Globus pallidus (tissue), 1 donor: ENCODE measurements around the gene LAMA2.
"Not testable (repeated sequence)": the region's sequence is repeated elsewhere in the genome, so short reads cannot be mapped to it uniquely, and the experiment has no call there.

ENCODE experiments used
- DNase-seq: peaks from one replicate; pipeline ENCODE4 v3.0.0-alpha.2; 2015; ENCODE audit warnings: low spot score

Gene LAMA2

GRCh38 chr6:129006724-129007514, 124.0 kb downstream of the LAMA2 start:
- DNase-seq: no peak

GRCh38 chr6:129007701-129008373, 124.9 kb downstream of the LAMA2 start:
- DNase-seq: no peak

DNA sequence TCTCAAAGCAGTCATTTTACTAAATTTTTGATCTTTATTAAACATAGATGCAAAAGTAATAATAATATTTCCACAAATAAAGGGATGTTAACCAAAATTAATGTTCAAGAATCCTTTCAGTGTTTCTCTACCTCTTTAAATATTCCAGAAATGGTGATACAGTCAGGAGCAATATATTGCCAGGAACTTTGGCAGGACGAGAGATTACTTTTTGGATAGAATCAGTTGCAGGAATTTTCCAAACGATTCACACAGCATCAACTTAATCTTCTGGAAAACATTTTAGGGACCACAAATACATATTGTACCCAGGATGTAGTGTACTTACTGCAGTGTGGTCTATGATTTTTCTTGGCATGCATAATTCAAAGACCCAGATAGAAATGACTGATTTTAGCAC, 125.7 kb downstream of the LAMA2 start:
- DNase-seq: no peak

DNA sequence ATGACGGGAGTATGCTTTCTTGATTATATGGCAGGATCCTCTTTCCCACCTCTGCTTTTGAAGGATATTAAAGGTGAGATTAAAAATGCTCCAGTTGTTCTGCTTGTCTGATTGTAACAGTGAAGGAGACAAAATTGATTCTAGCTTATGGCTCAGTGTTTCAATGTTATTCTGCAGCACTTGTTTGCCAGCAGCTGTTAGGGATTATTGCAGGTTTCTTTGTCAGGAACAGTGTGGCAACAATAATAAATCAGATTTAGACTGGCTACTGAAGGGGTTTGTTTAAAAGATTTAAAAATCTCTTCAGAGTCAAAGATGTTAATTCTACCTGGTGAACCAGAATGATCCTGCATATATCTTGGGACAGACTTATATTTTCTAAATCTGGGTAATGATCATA, 126.9 kb downstream of the LAMA2 start:
- no peak for DNase-seq

DNA sequence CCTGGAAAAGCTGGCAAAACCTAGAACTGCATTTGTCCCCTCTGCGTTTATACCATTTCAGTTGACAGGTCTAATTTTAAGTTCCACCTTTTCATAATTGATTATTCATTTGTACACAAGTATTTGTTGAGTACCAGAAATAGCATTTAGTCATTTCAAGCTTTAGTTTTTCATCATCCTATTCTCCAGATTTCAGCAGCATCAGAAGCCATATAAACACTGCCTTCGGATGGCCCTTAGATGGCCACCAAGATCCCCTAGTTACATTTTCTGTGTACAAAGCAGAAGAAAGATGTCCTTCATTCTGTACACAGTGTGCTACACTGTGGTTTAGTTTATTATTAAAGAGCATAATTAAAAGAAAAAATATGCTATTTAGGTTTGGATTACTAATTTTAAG, 131.4 kb downstream of the LAMA2 start:
- no peak for DNase-seq

DNA sequence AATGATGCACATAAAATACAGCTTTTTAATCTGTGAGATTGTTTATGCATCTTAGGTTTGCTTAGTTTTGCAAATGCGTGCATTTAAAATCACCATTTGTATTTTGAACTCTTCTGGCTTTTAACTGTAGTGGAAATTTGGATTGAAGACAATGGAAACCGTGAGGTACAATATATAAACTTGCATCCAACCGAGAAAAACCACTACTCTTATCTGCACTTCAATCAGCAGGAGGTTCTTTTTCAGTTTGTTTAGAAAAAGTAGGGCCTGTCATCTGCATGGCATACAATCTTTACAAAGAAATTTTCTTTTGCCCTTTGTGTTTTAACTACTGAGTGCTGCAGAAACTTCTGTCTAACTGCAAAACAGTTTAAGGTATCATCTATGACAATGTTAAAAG, 132.8 kb downstream of the LAMA2 start:
- DNase-seq: no peak

- no peak for DNase-seq
Observed at GRCh38 chr6:129016844-129017243, 133.9 kb downstream of the LAMA2 start.

DNA sequence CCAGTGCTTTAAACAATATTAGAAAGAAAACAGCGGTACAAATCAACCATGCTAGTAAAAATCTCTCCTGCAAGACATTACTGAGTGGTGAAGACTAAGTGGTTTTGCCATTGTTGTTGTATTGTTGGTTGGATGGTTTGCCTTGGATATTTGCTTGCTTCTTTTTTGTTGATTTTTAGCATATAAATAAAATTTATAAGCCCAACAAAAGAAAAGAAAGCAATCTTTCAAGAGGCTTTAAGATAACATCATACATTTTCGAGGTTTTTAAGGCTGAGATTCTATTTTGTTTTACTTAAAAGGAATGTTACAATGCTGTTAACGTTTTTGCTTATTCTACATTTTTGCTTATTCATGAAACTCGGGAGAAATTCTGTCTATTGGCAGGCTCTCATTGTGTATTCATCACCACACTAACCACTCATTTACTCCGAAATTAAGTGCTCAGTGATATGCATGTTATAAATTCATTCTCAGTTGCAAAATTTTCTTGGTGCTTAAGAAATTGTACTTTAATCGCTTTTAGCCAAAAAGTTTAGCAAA, 139.1 kb downstream of the LAMA2 start:
- DNase-seq: no peak

- no peak for DNase-seq
Observed at GRCh38 chr6:129026601-129027000, 143.7 kb downstream of the LAMA2 start.

- DNase-seq: no peak
Observed at GRCh38 chr6:129029778-129030177, 146.8 kb downstream of the LAMA2 start.

- no peak for DNase-seq
Observed at GRCh38 chr6:129030215-129030614, 147.3 kb downstream of the LAMA2 start.

GRCh38 chr6:129031051-129031599, 148.2 kb downstream of the LAMA2 start:
- no peak for DNase-seq

GRCh38 chr6:129032602-129033001, 149.7 kb downstream of the LAMA2 start:
- no peak for DNase-seq

DNA sequence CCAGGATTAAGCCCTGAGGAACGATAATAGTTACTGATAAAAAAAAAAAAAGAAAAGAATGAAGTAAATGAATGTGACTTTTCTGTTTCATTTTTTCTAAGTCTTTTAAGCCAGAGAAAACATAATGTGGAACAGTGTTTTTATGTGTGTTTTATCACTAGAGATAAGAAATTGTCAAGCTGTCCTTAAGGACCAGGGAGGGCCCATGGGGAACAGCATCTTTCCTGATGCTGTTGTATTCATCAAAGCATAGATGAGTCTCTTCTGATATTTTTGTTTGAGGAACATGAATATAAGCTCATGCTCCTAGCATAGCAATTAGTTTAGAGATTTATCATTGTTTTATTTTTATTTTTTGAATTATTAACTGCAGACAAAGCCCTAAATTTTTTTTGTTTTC, 150.2 kb downstream of the LAMA2 start:
- no peak for DNase-seq

- DNase-seq: no peak
Observed at GRCh38 chr6:129033581-129033980, 150.6 kb downstream of the LAMA2 start.

- DNase-seq: no peak
Observed at GRCh38 chr6:129041563-129041962, 158.6 kb downstream of the LAMA2 start.

DNA sequence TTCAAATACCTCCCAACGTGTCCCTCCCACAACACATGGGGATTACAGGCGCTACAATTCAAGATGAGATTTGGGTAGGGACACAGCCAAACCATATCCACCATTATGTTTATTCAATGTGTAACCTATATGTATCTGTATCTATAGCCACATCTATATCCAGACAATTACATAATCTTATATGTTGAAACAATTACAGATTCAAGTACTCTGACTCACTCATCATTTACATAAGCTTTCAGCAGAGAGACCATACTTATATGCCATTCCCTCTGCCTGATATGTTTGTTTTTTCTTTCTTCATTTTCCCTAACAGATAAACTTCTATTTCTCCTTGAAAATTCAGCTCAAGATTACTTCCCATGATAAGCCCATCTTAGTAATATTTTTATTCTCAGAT, 163.6 kb downstream of the LAMA2 start:
- DNase-seq: no peak

DNA sequence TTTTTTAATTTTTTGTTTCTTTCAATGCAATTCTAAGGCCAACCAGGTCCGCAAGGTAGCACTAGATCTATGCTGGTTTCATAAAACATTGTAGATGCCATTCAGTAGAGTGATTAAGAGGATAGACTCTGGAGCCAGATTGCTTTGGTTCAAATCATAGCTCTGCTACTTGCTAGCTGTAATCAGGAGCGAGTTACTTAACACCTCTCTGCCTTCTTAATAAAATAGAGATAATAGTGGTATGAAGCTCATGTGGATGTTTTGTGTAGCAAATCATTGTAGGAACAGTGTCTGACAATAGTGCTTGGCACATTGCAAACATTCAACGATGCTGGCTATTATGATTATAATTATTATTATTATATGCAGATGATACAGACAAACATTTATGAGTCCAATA, 164.9 kb downstream of the LAMA2 start:
- DNase-seq: no peak

DNA sequence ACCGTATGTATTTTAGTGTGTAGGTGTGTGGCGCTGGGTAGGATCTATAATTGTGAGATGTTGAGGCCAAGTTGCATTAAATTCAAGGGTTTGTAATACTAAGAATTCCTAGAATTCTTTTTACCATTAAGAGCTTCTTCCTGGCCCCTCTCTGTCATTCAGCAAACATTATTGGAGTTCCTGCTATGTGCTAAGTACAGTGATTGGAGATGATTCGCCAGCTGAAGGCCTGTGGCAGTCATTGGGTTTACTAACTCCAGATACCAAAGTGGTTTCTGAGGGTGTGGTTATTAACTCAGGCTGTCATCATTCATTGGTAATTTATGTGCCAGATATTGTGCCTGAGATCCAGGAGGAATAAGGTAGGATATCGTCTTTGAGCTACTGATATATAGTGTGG, 167.1 kb downstream of the LAMA2 start:
- DNase-seq: no peak

GRCh38 chr6:129053143-129053542, 170.2 kb downstream of the LAMA2 start:
- not testable (repeated sequence) for DNase-seq

GRCh38 chr6:129055796-129056195, 172.9 kb downstream of the LAMA2 start:
- no peak for DNase-seq

DNA sequence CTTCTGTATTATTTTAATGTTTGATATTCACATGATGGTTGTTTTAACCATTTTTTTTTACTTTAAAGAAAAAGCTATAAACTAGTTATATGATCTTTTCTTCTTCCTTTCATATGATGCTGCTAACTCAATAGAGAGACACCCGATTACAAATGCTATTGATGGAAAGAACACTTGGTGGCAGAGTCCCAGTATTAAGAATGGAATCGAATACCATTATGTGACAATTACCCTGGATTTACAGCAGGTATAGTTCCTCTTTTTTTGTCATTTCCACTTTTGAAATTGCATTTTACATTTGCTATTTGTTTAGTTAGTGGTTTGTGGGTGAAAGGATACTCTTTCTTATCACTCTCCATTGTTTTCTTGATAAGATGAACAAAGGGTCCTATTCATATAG, 176.7 kb downstream of the LAMA2 start:
- DNase-seq: peak; percentile 76

DNA sequence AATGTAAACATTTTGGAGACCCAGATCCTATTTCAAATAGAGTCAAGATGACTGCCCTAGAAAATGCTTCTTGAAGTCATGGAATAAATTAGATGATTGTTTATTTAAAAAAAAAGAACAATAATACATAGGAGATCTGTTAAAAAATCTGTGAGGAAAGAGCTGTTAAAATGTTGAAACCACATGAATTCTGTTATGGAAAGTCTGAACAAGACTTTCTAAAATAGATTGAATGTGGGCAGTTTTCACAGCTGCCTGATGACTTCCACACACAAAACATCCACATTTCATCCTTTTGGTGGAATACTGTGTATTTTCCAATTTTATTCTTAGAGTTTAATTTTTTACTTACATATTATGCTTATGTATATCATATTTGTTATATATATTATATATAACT, 186.1 kb downstream of the LAMA2 start:
- no peak for DNase-seq
